MM.1S (cell line): ENCODE data around the gene PLXND1.

Source experiments
- DNase-seq: peaks from one replicate; pipeline ENCODE4 v3.0.0-alpha.2; 2015
- H2AFZ ChIP-seq: fragments of 300-600 bp; sonication (generic); 2 replicates; pipeline ENCODE4 v1.6.0; 2016; ENCODE audit warnings: antibody characterized with exemption, low read length
- H3F3A ChIP-seq: fragments of 300-600 bp; sonication (generic); 2 replicates; pipeline ENCODE4 v1.6.1; 2016; ENCODE audit warnings: mild to moderate bottlenecking, antibody characterized with exemption, low read length, moderate library complexity, mixed read lengths; ENCODE audit not compliant: insufficient read depth
- H3K27ac ChIP-seq: fragments of 300-600 bp; sonication (generic); 2 replicates; pipeline ENCODE4 v1.5.1; 2016; ENCODE audit warnings: mild to moderate bottlenecking, low read length
- H3K27me3 ChIP-seq: fragments of 300-600 bp; sonication (generic); replicated peaks from 2 replicates; pipeline ENCODE4 v1.6.0; 2016; ENCODE audit warnings: low read length; ENCODE audit not compliant: insufficient read depth
- H3K36me3 ChIP-seq: fragments of 300-600 bp; sonication (generic); replicated peaks from 2 replicates; pipeline ENCODE4 v1.6.1; 2016; ENCODE audit warnings: mild to moderate bottlenecking, low read length, mixed read lengths; ENCODE audit not compliant: insufficient read depth
- H3K4me1 ChIP-seq: fragments of 300-600 bp; sonication (generic); 2 replicates; pipeline ENCODE4 v1.6.1; 2016; ENCODE audit warnings: low read length, mixed read lengths
- H3K4me2 ChIP-seq: fragments of 300-600 bp; sonication (generic); 2 replicates; pipeline ENCODE4 v1.6.0; 2016; ENCODE audit warnings: low read depth, low read length
- H3K4me3 ChIP-seq: fragments of 300-600 bp; sonication (generic); 2 replicates; pipeline ENCODE4 v1.5.1; 2016; ENCODE audit warnings: low read length, mixed read lengths
- H3K79me2 ChIP-seq: fragments of 300-600 bp; sonication (generic); 2 replicates; pipeline ENCODE4 v1.6.1; 2016; ENCODE audit warnings: mixed run types, low read length, mixed read lengths
- H3K9ac ChIP-seq: fragments of 300-600 bp; sonication (generic); 2 replicates; pipeline ENCODE4 v1.6.1; 2016; ENCODE audit warnings: low read length, mixed read lengths
- H3K9me2 ChIP-seq: fragments of 300-600 bp; sonication (generic); replicated peaks from 2 replicates; pipeline ENCODE4 v1.6.1; 2016; ENCODE audit warnings: mild to moderate bottlenecking, low read length, mixed read lengths; ENCODE audit not compliant: insufficient read depth
- H3K9me3 ChIP-seq: fragments of 300-600 bp; sonication (generic); replicated peaks from 2 replicates; pipeline ENCODE4 v1.6.1; 2016; ENCODE audit warnings: mild to moderate bottlenecking, low read length, mixed read lengths; ENCODE audit not compliant: insufficient read depth
- H4K20me1 ChIP-seq: fragments of 300-600 bp; sonication (generic); 2 replicates; pipeline ENCODE4 v1.6.1; 2016; ENCODE audit warnings: mild to moderate bottlenecking, low read length, moderate library complexity, mixed read lengths; ENCODE audit not compliant: insufficient read depth
- CTCF ChIP-seq: fragments of 300-600 bp; sonication (generic); IDR thresholded peaks from 2 replicates; pipeline ENCODE4 v1.5.1; 2016; ENCODE audit warnings: antibody characterized with exemption, low read length, mixed read lengths
- EZH2 ChIP-seq: fragments of 300-600 bp; sonication (generic); optimal IDR thresholded peaks from 2 replicates; pipeline ENCODE3; 2017; ENCODE audit warnings: low read depth, mild to moderate bottlenecking, antibody characterized with exemption, low read length, mixed read lengths
- EZH2phosphoT487 ChIP-seq: fragments of 300-600 bp; sonication (generic); IDR thresholded peaks from 2 replicates; pipeline ENCODE4 v1.6.1; 2018; ENCODE audit warnings: antibody characterized with exemption, low read length

Gene PLXND1

DNA sequence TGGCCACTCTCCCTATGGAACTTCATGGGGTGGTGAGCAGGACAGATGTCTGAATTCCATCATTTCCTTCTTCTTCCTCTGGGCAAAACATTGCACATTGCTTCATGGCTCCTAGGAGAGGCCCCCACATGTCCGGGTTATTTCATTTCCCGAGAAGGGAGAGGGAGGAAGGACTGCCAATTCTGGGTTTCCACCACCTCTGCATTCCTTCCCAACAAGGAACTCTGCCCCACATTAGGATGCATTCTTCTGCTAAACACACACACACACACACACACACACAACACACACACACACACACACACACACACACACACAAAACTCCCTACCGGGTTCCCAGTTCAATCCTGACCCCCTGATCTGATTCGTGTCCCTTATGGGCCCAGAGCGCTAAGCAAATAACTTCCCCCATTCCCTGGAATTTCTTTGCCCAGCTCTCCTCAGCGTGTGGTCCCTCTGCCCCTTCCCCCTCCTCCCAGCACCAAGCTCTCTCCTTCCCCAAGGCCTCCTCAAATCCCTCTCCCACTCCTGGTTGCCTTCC lies 76.2 kb downstream of the PLXND1 start:
- H3K9me2 ChIP-seq, result no peaks in the 10 kb centered on the region
- TF ChIP-seq EZH2 (no peak), EZH2phosphoT487 (no peak), CTCF (no peak)
- no peak for DNase-seq

GRCh38 chr3:129529436-129530210 lies 76.9 kb downstream of the PLXND1 start:
- Histone ChIP-seq H3K4me2 (no peak overlapping the region), H3K36me3 (no peaks in the 10 kb centered on the region), H2AFZ (no peak overlapping the region), H3K4me3 (no peak overlapping the region), H3K9me3 (no peaks in the 10 kb centered on the region), H3K9ac (no peak overlapping the region), H3K9me2 (no peaks in the 10 kb centered on the region), H3F3A (no peaks in the 10 kb centered on the region), H3K27ac (no peak overlapping the region), H3K79me2 (no peaks in the 10 kb centered on the region), H4K20me1 (no peaks in the 10 kb centered on the region), H3K4me1 (no peaks in the 10 kb centered on the region), H3K27me3 (no peaks in the 10 kb centered on the region)
- DNase-seq, result no peak
- TF ChIP-seq CTCF (no peak), EZH2phosphoT487 (no peak), EZH2 (no peak)

More for the DNA sequence above, 76.2 kb downstream of the PLXND1 start:
- no peaks in the 10 kb centered on the region for H3K79me2 ChIP-seq
- H3F3A ChIP-seq, result no peaks in the 10 kb centered on the region
- H3K9me3 ChIP-seq, result no peaks in the 10 kb centered on the region
- H3K27me3 ChIP-seq, result no peaks in the 10 kb centered on the region
- H3K9ac ChIP-seq, result no peak overlapping the region
- H2AFZ ChIP-seq, result no peak overlapping the region
- H3K4me1 ChIP-seq, result no peaks in the 10 kb centered on the region
- H3K36me3 ChIP-seq, result no peaks in the 10 kb centered on the region
- H4K20me1 ChIP-seq, result no peaks in the 10 kb centered on the region
- no peak overlapping the region for H3K4me2 ChIP-seq
- no peak overlapping the region for H3K27ac ChIP-seq
- no peak overlapping the region for H3K4me3 ChIP-seq

- no peak within 1 kb of the TSS for H3K27ac ChIP-seq
- H3K4me1 ChIP-seq, result no peaks in the 10 kb centered on the region
- H3K36me3 ChIP-seq, result no peaks in the 10 kb centered on the region
- no peaks in the 10 kb centered on the region for H3K9me3 ChIP-seq
- H4K20me1 ChIP-seq, result no peaks in the 10 kb centered on the region
- DNase-seq, result no peak
- no peak within 1 kb of the TSS for H3K4me3 ChIP-seq
- H3K9ac ChIP-seq, result no peak within 1 kb of the TSS
- no peaks in the 10 kb centered on the region for H3K27me3 ChIP-seq
- TF ChIP-seq EZH2phosphoT487 (no peak), CTCF (no peak), EZH2 (no peak)
- no peak within 1 kb of the TSS for H3K4me2 ChIP-seq
- H3K79me2 ChIP-seq, result no peaks in the 10 kb centered on the region
- H3F3A ChIP-seq, result no peaks in the 10 kb centered on the region
- H3K9me2 ChIP-seq, result no peaks in the 10 kb centered on the region
- H2AFZ ChIP-seq, result no peak within 1 kb of the TSS
Measured at GRCh38 chr3:129528589-129529100, 77.8 kb downstream of the PLXND1 start, which contains the start of gene RHO. RHO (plus strand) TSS chr3:129528639; CDS start chr3:129528734, 95 bp downstream.
